GM21423 (cell line): ENCODE data around the gene ANKRD33.

Experiments used
- ATAC-seq: cut with Tn5 transposase; IDR thresholded peaks from one replicate; pipeline ENCODE4 v1.9.1; 2021; ENCODE audit warnings: mild to moderate bottlenecking, moderate library complexity; ENCODE audit not compliant: unreplicated experiment

Gene ANKRD33

GRCh38 chr12:51887476-51888315, at the start of gene ANKRD33:
Gene ANKRD33 (plus strand): TSS chr12:51888103. CDS start chr12:51888187, 84 bp downstream.
- no peak for ATAC-seq

DNA sequence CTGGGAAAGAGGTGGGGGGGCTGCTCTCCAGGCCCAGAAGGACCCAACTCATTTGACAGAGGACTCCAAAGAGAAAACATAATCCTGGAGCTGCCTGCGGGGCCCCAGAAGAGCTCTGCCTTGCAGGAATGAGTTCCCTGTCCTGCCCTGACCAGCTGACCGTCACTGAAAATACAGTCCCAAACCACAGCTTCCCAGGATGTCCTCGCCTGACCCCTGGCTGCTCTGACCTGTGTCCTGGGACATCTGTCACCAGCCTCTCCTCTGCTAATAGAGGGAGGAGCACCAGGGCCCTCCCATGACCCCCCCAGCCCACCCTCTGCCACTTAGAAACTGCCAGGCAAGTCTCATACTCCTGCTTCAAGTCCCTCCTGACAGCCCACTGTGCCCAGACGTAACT, 49.1 kb upstream of the ANKRD33 start:
- ATAC-seq, result no peak

DNA sequence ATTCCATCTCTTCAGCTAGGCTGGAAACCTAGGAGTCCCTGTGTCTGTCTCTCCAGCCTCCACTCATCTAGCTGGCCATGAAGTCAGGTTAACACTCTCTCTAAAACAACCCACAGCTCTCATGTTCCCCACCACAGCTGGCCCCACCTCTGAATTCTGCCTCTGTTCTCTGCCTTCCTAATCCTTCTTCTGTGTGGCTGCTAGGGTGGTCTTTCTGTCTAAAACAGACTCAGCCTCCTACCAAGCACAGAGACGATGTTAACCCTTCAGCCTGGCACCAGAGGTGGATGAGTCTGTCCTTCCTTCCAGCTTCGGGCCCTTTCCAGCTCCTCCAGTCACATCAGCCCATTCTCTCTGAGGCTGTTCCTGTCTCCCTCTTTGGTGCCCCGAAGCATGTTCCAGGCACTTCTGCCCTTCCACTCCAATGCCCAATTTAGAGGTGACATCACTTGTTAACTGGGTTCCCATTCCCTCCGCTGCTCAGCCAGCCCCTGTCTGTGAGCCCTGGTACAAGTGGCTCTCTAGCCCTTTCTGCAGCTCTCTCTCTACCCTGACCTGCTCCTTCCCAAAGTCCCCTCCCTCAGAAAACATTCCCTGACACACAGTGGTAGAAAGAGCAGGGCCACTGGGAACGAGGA, 48.5 kb upstream of the ANKRD33 start:
- ATAC-seq, result no peak

- ATAC-seq, result no peak
These were observed 46.9 kb upstream of the ANKRD33 start for GRCh38 chr12:51840966-51841365.

DNA sequence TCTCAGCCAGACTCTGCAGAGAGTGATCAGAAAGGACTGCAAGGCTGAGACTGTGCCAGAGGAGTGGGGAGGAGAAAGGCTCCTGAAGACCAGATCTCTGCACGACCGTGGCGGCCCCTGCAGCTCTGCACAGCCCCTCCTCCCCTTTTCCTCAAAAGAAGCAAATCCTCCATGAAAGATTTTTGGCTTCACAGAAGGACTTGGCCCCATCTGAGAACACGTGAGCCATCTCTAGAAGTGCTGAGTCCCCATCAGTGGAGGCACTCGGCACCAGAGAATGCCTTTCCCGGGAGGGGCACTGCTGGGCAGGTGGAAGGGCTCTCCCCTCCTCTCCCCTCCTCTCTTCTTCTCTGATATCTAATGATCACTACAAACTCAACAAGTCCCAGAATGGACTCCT, 46.2 kb upstream of the ANKRD33 start:
- ATAC-seq, result no peak

DNA sequence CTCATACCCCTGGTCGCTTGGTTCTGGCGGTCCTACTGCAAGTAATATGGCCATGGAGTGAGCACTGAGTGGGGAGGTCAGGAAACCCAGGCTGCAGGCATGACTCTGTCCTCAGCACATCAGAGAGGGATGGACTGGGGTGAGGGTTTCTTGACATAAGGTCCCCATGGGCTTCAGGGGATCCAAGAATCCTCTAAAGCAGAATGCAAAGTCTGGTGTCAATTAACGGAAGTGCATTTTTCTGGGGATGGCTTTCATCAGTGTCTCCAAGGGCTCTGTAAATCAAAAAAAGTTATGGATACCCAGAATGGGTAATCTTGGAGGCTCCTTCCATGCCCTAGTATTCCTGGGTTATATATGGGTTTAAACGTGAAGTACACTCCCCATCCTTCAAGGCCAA, 43.0 kb upstream of the ANKRD33 start:
- ATAC-seq, result no peak

GRCh38 chr12:51845482-51845881, 42.4 kb upstream of the ANKRD33 start:
- ATAC-seq, result no peak

GRCh38 chr12:51846271-51846691, 41.6 kb upstream of the ANKRD33 start:
- no peak for ATAC-seq

- ATAC-seq, result no peak
These were observed 40.8 kb upstream of the ANKRD33 start for GRCh38 chr12:51846911-51847642.

DNA sequence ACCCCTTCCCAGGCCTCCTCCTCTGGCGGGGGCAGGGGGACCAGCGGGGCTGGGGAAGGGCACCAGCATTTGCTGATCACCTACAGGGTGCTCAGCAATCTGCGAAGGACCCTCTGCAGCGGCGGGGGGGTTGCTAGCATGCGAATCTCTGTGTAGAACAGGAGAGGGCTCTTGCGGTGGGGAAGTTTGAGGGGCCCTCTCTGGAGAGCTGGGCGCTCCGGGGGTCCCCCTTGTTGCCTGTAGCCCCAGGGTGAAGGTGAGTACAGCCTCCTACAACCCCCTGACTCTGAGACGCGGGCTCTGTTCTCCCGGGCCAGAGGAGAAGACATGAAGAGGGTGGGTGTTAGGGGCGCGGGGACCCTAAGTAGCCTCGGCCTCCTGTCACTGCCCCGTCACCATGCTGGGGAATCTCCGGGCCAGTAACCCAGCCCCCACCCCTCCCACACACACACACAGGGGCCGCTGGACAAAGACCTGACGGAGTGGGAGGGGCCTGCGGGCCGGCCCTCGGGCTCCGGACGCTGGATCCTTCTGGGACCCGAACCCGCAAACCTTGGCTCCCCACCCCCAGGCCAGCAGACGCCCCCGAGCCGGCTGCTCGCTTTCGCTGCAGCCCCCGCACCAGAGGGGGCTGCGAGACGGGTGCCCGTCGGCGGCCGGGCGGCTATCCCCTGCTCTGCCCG, 40.1 kb upstream of the ANKRD33 start:
- no peak for ATAC-seq

GRCh38 chr12:51848326-51848727, 39.6 kb upstream of the ANKRD33 start, which contains the start of gene FIGNL2:
Gene FIGNL2 (minus strand): TSS chr12:51848718. CDS start chr12:51822413, 26,305 bp downstream.
- ATAC-seq, result no peak

DNA sequence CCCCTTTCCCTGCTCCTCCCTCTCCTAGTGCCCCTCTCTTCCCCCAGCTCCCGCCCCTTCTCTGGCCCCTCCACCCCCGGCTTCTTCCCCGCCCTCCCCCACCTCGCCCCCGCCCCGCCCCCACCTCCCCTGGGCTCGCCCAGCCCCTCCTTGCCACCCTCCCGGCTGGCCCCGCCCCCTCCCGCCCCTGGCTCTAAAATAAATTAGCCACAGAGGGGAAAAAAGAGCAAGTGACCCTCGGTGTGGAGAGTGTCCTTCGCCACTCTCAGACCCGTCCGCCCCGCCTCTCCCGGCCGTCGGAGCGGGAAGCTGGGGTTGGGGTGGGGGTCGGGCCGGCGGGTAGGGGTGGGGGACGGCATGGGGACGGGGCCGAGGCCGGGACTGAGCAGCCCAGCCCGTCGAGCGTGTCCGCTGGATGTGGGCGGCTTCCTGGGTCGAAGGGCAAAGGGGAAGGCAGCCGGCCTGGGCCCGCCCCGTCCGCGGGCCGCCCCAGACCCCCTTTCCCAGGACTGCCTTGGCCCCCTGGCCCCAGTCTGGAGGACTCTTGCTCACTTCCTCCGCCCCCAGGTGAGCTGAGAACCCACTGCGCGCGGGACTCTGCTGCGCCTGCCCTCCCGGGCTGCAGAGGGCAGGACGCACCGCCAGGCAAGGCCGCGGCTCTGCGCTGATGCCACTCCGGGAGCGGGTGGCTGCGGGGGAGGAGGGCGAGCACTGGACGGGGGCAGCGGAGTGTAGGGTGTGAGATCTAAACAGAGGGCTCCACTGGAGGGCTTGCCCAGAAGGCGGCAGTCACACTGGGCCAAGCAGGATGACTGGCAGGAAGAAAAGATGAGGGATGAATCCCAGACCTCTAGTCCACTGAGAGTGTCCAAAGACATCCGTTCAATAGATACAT, 38.8 kb upstream of the ANKRD33 start:
- ATAC-seq, result no peak

DNA sequence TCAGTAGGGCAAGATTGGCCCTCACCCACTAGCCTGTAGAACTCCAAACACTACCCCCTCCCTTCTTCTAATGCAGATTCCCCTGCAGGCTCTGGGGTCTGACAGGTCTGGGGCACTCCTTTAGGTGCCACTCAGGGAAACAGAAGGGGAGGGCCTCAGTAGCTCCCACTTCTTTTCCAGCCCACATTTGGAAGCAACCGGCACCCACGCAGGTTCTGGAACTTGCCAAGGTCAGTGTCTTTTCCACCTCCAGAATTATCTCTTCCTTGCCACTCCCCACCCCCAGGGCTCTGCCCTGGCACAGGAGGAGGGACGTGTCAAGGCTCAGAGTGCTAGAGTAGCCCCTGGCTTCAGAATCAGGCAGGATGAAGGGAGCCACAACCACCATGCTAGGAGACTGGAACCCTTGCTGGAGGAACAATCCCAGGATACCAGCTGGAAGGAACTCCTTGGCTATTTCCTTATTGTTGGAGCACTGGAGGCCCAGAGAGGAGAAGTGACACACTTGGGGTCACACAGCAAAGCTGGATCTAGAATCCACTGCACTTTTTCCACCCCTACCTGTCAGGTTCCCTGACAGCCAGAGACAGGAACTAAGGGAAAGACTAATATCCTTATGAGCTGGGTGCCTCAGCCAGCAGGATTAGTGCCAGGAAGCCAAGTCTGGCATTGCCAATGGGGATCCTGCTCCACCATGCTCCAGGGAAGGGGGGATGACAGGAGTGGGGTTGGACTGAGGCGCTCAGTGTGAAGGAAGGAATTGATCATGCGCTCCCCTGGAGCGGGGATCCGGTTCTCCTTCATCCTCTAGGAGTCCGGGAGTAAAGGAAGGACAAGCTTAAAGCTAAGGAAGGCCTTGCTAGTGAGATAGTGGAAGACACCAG, 37.6 kb upstream of the ANKRD33 start:
- ATAC-seq, result no peak

DNA sequence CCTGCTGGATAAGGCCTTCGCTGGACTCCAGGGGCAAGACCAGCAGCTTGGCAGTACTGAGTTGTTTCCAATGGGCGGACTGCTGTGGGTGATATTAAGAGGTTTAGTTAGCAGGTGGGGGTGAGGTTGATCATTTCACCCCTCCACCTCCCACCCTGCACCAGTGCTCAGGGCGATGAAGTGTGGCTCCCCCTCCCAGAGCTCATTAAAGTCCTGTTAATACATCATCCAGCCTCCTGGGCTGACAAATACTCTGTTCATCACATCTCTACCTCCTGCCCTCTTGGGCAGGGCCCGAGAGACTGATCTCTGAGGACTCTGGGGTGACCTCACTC, 37.0 kb upstream of the ANKRD33 start:
- no peak for ATAC-seq

DNA sequence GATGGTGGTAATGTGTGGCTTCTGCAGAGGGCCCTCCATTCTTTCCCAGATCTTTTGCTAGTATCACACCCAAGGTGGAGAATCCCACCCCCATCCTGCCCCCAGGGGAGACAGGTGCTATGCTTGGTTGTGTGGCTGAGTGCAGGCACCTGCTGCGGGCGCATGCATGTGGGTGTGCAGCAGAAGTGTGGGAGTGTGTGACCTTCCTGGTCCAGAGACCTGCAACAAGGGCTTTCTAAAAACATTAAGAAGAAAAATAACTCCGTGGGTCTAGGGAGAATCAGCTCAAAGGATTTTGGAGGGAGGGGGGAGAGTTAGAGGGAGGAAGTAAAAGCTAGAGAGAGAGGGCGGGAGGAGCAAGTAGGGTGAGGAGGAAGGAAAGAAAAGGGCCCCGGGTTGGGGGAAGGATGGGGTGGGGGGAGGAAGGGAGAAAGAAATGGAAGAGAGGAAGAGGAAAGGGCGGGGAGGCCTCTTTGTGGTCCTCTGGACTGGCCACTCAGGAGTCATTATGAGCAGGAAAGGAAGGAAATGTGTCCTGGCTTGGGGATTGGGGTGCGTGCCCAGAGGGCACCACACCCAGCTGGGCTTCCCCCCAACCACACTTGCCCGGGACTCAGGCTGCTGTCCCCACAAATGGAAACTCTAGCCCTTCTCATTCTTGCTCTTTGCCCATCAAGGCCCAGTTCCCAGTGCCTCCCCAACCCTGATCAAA, 36.3 kb upstream of the ANKRD33 start:
- no peak for ATAC-seq

- no peak for ATAC-seq
These were observed 35.3 kb upstream of the ANKRD33 start for GRCh38 chr12:51852404-51853137.

- no peak for ATAC-seq
These were observed 32.1 kb upstream of the ANKRD33 start for GRCh38 chr12:51855586-51856428.
